ENCODE data around the gene SNED1. TPM values are rescaled to one million over a fixed set of nuclear protein-coding genes. Genes with fewer than 3 reads are reported as not detected.
A peak's percentile ranks its signal among the peaks of the same experiment; 100 is the strongest.

The SNED1 gene
- total RNA-seq, 1 donor from 2014 or later, result 3.9 TPM

DNA sequence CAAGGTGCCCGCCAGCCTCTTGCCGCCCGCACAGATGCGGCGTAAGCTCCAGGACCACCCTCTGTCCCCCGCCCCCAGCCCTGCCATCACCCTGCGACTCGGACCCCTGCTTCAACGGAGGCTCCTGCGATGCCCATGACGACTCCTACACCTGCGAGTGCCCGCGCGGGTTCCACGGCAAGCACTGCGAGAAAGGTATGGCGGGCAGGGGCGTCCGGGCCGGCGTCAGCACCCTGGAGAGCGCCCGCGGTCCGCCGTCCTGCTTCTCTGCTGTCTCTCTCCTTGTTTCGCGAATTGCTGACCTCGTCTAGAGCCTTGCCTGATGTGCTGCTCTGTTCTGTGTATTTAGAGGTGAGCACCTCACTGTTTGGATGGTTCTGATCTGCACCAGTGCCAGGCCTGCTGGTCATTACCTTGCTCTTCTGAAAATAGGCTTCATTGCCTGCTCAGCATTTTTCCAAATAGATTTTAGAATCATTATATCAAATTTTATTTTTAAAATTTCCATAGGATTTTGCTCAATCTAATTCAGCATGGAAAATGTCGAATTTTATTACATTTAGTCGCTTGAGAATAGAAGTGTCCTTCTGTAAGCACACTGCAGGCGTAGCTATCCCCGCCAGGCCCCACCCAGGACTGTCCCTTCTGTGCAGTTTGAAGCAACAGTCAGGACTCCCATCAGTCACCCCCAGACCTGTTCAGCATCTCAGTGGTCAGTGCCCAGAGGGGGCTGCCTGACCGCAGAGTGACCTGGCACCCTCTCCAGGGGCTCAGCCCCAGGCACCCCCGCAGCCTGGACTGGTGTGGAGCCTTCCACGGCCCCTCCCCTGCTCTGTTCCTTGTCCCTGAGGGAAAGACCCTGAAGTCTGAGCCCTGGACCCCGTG is 51.6 kb downstream of the SNED1 start:
- ATAC-seq, result no peak

DNA sequence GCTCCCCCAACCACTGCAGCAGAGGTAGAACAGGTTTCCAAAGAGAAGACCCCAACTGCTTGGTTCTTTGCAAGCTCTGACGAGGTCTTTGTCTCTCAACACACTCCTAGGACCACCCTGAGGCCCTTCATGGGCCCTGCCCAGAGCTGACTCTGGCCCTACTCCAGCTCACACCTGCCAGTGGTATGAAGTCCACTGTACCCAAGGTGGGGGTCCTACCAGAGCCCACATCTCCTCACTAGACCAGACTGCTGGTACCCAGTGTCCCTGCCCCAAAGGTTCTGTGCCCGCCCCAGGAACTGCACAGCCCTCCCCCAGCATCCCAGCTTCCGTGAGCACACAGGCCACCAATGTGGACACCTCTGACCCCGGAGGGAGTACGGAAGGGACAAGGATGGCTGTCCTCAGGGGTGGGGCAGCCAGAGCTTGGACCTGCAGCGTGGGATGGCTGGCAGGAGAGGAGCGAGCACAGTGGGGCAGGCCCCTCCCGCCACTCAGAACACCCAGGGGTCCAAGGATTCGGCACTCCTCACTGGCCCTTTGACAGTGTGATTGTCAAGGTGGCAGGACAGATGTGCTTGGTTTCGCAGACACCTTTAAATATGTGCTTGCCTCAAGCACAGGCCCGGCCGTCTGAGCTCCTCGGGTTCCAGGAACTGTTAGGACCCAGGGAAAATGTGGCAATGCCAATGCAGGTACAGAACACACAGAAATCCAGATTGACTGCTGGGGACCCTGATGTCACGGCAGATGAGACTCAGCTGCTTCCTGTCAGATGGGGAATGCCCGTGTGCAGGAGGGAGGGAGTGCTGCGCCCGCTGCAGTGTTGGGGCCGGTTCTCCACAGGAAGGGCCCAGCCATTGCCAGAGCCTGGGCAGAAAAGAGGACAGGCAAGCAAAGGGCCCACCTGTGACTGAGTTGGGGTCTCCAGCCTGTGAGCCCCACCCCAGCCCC is 52.5 kb downstream of the SNED1 start:
- ATAC-seq, result no peak

DNA sequence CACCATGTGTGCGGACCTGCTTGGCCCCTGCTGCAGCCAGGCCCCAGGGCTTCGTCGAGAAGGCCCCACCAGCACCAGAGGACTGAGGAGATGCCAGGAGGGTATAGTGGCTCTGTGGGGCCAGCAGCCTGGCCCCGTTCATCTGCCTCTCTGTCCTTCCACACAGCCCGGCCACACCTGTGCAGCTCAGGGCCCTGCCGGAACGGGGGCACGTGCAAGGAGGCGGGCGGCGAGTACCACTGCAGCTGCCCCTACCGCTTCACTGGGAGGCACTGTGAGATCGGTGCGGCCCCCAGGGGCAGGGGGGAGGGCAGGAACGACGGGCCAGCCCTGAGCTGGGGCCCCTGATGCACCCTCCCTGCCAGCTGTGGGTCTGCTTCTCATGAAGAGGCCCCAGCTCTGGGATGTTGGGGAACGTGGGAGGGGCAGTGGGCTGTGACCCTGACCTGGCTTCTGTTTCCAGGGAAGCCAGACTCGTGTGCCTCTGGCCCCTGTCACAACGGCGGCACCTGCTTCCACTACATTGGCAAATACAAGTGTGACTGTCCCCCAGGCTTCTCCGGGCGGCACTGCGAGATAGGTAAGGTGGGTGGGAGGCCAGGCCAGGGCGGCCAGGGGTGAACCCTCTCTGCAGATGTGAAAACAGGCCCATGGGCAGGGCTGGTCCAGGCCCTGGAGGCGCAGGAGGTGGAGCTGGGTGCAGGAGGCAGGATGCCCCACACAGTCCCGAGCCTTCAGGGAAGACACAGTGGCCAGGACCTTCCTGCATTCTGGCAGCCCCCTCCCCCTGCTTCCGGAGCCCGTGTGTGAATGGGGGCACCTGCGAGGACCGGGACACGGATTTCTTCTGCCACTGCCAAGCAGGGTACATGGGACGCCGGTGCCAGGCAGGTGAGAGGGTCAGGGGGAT is 53.4 kb downstream of the SNED1 start:
- ATAC-seq, result peak; percentile 10

DNA sequence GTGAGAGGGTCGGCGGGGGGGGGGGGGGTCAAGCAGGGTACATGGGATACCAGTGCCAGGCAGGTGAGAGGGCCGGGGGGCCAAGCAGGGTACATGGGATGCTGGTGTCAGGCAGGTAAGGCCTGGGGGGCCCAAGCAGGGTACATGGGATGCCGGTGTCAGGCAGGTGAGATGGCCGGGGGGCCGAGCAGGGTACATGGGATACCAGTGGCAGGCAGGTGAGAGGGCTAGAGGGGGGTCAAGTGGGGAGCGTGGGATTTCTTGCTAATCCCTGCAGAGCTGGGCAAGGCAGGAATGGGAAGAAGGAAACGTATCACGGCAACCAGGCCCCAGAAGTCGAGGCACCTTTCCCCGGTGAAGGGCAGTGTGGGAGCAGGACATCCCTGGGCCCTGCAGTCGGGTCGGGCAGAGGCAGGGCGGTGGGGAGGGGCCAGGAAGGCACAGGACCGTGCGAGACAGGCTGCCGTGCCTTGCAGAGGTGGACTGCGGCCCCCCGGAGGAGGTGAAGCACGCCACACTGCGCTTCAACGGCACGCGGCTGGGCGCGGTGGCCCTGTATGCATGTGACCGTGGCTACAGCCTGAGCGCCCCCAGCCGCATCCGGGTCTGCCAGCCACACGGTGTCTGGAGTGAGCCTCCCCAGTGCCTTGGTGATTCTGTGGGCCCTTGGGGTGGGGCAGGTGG is 54.4 kb downstream of the SNED1 start:
- peak; percentile 20 for ATAC-seq

DNA sequence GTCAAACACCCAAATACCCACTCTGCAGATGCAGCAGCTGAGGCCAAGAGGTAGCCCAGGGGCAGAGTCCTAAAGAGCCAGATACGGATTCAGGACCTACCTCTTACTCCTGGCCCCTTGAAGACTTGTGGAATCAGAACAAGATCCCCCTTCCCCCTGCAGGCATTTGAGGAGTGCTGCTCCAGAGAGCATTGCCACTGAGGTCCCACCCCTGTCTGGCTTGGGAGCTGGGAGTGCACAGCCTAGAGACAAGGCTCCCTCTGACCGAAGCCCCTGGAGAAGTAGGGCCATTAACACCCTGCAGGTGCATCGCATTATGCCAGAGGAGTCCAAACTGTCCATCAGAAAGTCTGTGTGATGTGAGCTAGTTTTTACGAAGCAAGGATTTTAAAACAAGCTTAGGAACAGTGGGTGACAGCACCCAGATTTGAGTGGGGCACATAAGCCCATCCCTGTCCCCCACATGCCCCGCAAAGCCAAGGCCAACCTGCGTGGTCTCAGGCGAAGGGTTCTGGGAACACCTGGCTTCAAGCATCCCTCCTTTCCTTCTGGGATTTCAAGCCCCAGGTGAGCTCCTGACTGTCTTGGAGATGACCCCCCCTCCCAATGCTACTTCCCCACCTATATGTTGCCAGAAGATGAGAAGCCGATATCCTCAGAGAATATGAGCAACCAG is 55.3 kb downstream of the SNED1 start:
- ATAC-seq, result no peak

DNA sequence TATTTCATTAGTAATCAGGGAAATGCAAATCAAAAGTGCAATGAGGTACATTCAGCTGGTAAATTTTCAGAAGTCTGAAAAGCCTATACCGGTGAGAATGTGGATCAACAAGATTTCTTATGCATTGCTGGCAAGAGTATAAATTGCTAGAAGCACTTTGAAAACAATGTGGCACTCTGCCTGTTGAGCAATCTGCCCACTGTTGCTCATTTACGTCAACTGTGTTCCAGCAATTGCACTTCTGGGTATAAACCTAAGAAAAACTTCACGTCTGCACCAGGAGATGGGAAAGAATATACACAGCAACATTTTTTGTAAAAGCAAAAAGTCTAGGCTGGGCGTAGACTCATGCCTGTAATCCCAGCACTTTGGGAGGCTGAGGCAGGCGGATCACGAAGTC is 62.9 kb downstream of the SNED1 start:
- ATAC-seq, result peak; percentile 61

DNA sequence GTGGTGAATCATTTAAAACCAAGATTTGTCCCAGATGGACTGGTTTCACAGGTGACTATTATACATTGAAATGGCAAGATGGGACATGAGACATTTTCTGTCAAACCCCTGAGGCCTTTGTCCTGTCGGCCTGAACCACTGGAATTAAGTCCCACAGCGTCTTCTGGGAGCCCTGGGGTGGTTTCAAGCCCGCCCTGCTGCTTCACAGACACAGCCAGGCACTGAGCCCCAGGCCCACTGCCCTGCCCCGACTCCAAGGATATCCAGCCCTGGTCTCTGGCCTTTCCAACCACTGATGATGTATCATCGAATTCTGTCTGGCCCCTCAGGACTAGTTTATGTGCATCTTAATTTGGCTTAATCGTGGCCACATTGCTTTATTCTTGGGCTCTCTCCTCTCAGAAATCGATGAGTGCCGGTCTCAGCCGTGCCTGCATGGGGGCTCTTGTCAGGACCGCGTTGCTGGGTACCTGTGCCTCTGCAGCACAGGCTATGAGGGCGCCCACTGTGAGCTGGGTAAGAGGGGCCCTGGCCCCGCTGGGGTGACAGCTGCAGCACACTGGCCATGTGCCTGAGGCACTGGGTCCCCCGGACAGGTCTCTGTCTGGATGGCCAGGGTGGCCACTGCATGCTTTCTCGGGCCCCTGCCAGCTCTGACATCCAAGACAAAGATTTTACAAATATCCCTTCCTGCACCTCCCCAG is 64.1 kb downstream of the SNED1 start:
- peak; percentile 66 for ATAC-seq

DNA sequence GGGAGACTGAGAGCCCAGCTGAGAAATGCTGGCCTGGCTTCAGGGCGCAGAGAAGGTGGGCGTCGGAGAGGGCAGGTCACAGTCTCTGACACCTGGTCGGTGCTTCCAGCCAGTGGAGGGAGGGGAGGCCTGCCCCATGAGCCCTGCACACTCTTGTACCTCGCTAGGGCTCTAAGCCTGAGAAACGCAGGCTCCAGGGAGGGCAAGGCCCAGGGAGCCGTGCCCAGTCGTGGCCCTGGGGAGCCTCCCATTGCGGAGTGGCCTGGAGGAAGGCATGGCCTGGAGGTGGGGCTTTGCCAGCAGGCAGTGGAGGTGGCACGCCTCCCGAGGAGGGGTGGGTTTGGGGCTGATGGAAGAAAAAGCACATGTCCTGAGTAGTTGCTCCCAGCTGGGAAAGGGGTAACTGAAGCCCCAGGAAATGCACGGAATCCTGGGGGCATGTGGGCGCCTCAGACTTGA is 64.7 kb downstream of the SNED1 start:
- ATAC-seq, result peak; percentile 58

DNA sequence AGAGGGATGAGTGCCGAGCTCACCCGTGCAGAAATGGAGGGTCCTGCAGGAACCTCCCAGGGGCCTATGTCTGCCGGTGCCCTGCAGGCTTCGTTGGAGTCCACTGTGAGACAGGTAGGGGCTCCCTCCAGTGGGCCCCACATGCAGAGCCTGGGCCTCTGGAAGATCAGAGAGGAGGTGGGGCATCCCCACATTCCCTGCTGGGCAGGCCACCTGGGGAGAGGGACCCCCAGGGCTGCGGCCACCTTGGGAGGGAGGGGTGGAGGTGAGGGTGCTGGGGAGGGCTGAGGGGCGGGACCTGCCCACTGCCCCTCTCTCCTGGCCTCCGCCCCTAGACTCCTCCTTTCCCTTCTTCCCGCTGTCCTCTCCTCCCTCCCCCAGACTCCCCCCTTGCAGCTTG is 65.2 kb downstream of the SNED1 start:
- ATAC-seq, result peak; percentile 18

DNA sequence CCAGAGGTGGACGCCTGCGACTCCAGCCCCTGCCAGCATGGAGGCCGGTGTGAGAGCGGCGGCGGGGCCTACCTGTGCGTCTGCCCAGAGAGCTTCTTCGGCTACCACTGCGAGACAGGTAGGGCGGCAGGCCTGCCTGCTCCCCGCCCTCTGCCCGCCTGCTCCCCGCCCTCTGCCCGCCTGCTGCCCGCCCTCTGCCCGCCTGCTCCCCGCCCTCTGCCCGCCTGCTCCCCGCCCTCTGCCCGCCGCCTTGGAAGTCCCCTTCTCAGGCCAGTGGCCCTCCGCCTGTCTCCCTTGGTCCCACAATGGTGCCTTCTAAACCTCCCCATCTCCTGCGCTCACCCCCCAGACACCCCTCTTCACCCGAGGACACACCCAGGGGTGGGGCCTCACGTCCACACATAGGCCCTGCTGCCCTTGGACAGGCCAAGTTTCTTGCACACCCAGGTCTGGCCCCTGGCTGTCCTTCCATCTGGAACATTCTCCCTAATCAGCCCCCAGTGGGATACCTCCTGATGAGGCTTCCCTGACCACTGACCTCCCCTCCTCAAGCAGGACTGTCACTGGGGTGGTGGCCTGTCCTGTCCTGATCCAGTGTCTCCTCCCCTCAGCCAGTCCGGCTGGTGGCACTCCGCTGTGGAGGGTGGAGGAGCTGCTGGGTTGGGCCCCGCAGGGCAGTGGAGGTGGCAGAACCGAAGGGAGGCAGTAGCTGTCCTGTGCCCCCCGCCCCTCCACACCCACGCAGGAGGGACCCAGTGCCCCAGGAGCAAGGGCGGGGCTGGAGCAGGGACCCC is 65.8 kb downstream of the SNED1 start:
- ATAC-seq, result peak; percentile 74

DNA sequence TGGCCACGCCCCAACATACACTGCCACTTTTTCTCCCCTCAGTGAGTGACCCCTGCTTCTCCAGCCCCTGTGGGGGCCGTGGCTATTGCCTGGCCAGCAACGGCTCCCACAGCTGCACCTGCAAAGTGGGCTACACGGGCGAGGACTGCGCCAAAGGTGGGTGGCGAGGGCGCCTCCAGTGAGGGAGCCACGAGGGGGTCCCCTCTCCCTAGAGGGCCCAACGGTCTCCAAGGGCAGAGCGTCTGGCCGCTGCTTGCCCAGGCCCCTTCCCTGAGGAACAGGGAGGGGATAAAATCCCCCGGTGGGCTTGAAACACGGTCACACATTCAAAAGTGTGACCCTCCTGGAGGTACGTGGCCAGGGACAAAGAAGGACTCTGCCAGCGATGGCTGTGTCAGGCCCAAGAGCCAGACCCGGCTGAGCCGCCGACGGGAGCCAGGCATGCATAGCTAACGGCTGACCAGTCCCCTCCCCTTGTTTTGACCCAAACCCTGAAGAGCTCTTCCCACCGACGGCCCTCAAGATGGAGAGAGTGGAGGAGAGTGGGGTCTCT is 66.5 kb downstream of the SNED1 start:
- ATAC-seq, result no peak

DNA sequence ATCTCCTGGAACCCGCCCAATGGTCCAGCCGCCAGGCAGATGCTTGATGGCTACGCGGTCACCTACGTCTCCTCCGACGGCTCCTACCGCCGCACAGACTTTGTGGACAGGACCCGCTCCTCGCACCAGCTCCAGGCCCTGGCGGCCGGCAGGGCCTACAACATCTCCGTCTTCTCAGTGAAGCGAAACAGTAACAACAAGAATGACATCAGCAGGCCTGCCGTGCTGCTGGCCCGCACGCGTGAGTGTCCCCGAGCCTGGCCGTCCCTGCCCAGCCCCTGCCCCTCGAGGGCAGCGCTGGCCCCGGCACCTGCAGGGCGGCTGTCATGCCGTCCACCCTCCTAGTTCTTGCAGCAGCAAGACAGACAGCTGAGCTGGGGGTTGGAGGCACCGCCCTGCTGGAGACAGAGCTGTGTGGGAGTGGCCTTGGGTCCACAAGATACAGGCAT is 67.0 kb downstream of the SNED1 start:
- ATAC-seq, result no peak

DNA sequence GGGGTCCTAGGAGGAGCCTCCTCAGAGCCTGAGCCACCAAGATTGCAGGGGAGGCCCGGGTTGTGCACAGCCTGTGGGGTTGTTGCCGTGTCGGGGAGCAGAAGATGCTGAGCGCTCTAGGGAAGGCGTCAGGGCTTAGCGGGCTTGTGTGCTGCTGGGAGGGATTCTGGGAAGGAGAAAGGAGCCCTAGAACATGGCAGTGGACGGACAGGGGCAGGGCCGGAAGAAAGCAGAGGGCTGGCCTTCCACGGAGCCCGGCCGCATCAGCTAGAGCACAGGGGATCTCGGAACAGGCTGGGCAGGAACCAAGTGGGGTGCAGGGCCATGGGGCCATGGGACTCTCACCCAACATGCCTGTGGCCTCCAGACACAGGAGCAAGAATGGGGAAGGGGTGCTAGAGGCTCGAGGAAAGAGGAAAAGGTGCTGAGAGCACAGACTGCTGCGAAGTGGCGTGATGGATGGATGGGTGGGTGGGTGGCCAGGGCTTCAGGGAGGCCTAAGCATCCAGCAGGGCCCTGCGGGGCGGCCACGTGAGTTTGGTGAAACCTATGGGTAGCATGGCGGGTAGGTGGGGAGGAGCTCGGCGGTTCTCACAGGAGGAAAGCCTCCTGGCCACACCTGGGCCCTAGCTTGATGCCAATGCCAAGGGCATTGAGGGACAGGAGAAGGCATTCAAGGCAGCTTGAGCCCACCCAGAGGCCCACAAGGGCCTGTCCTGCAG is 67.9 kb downstream of the SNED1 start:
- ATAC-seq, result no peak

DNA sequence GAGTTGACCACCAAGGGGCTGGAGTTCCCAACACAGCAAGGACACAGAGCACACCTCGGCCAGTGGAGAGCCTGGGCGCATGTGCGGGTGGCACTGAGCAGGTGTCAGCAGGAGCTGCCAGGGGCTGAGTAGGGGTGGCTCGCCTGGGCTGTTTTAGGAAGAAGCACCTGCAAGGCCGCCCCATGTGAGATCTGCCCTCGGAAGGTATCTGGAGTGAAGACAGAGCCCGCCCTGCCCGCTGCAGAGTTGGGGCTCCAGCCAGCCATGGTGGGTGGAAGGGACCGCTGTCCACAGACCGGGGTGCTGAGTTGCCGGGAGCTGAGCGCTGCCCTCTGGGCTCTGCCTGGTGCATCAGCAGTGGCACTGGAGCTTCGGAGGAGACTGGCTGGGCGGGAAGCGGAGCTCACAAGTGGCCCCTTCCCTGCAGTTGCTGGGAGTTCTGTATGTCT is 68.5 kb downstream of the SNED1 start:
- no peak for ATAC-seq

DNA sequence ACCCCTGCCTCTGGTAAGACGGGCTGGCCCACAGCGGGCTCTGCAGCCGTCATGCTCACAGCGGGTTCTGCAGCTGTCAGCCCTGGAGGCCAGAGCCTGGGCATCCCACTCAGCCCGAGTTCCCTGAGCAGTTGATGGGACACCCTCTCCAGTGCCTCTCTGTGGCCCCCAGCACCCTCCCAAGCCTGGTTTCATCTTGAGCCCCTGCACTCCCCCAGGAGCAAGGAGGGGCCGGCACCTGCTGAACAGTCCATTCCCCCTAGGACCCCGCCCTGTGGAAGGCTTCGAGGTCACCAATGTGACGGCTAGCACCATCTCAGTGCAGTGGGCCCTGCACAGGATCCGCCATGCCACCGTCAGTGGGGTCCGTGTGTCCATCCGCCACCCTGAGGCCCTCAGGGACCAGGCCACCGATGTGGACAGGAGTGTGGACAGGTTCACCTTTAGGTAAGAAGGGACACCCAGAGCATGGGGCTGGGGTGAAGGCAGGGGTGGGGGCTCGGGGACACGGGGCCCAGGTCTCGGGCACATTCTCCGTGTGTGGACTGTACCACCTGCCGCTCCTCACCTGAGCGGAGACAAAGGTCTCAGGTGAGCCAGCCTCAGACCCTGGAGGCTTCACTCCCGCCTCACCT is 69.2 kb downstream of the SNED1 start:
- no peak for ATAC-seq

DNA sequence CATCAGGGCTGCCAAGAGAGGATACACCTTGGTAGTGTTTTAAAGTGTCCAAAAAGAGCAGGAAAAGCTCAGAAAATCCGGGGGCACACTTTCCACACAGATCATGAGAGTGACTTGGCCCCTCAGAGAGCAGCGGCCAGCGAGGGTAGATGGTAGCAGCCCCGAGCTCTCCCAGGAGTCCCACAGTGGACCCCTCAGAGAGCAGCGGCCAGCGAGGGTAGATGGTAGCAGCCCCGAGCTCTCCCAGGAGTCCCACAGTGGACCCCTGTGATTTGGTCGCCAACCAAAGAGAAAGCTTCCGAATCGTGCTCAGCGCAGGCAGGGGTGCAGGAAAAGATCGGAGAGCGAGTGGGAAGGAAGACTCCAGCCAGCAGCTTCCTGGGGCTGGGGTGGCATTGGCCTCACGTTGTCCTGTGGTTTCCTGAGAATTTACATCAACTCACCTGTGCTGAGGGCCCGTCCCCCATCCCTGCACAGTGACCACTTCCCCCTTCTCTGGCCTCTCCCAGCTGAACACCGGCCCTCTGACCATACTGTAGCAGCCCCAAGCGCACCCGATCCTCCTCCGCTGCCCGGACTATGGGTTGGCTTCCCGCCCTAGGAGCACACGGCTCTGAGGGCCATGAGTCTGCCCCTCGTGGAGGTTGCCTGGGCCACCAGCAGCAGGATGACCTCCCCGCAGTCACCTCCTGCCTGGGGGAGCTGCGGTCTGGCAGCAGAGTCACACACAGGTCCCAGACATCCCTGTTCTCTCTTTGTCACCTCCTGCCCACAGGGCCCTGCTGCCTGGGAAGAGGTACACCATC is 69.9 kb downstream of the SNED1 start:
- ATAC-seq, result no peak

Data from esophagus mucosa (tissue), 1 donor.